HG03103 (cell line): ENCODE results near the gene PTPRF.
"Not testable (repeated sequence)": the region's sequence is repeated elsewhere in the genome, so short reads cannot be mapped to it uniquely, and the experiment has no call there.

Experiments
- ATAC-seq: cut with Tn5 transposase; IDR thresholded peaks from one replicate; pipeline ENCODE4 v1.9.1; 2021; ENCODE audit warnings: low read depth; ENCODE audit not compliant: unreplicated experiment

PTPRF gene

DNA sequence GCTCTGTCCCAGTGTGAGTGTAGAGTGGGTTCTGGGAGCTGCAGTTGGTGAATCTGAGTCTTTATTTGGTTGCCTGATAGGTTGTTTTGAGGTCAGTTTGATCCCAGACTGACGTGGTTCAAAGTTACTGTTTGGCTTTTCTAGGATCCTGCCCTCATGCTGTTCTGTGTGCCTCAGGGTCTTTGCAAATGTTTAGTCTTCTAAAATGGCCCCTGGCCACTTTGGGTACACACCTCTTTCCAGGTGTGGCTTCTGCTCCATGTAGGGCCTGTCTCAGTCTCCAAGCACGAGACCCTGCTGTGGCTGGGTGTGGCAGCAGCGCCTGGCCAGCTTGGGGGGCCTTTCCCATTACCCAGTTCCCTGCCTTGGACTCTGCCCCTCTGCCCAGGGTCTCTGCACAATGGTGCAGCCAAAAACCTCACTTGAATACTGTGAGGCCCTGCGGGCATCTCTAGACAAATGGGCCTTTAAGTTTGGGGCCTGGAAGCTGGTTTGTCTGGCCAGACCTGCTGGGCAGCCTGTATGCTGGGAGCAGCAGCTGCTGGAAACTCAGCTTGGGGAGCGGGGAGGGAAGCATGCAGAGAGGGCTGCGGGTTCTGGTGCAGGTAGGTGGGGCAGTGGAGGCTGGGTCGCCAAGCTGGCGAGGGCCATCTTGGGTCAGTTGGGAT, 5.6 kb downstream of the PTPRF start:
- ATAC-seq: no peak

DNA sequence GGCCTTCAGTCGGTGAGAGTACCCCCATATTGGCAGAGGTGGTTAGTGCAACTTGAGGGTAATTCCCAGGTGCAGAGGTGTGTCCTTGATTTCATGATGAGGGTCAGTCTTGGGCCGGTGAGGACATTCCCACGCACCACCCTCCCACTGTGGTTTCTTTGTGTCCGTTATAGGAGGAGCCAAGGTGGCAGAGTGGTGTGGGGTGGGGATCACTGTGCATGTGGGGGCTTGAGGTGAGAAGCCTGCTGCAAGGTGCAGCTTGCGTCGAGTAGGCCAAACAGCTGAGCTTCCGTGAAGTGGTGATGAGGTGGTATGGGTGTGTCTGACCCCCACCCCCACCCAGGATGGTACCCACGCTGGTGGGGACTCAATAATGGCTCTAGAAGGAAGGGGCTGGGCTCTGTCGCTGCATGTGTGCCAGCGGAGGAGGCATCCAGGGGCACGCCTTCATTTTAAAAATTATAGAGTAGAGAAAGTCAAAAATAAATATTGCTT, 6.2 kb downstream of the PTPRF start:
- ATAC-seq: no peak

DNA sequence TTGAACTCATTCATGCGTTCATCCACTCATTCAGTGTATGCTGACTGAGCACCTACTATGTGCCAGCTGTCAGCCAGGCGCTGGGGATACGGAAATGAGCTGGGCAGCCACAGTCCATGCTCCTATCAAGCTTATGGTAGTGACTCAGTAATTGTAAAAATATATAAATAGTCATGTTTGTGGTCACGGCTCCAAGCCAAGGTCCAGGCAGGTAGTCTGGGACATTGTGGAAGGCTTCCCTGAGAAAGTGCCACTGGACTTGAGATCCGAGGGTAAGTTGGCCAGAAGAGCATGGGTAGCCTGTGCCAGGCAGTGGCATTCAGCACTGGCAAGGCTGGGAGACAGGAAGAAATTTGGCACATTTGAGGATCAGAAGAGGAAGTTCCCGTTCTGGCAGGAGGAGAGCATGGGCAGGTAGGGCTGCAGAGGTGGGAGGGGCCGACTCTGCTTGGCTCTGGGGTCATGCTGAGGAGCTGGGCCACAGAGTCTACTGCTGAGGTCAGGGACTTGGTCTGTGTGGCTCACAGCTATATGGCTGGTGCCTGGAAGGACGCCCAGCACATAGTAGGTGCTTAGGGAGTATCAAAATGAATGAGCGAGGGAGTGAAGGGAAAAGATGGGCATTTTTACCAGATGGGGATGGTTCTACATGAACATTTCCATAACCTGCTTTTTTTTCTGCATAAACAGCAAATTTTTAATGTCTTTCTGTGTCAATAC, 6.9 kb downstream of the PTPRF start:
- no peak for ATAC-seq

DNA sequence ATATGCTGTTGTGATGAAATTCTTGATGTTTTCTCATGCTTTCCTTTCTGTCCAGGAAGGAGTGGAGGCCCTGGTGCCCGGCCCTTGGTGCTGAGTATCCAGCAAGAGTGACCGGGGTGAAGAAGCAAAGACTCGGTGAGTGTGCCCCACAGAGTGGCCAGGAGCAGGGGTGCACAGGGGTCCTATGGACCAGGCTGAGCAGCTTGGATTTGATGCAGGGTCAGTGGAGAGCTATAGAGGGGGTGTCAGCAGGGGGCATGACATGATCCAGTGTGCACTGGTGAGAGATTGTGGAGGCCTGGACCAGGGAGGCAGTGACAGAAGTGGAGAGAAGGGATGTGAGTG, 7.4 kb downstream of the PTPRF start:
- ATAC-seq: no peak

DNA sequence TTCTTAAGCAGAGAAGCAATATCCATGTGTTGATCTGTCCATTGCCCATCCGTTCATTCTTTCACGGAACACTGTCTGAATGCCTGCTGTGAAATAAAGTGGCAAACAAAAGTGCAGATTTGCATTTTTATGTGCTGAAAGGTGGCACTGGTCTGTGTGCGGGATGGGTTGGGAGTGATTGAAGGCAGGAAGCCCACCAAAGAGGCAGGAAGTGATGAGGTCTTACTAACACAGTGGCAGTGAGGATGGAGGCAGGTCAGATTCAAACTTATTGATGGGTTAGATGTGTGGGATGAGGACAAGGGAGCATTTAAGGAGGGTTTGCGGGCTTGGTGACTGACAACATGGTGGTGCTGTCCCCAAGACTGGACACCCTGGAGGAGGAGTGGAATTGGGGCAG, 8.3 kb downstream of the PTPRF start:
- no peak for ATAC-seq

DNA sequence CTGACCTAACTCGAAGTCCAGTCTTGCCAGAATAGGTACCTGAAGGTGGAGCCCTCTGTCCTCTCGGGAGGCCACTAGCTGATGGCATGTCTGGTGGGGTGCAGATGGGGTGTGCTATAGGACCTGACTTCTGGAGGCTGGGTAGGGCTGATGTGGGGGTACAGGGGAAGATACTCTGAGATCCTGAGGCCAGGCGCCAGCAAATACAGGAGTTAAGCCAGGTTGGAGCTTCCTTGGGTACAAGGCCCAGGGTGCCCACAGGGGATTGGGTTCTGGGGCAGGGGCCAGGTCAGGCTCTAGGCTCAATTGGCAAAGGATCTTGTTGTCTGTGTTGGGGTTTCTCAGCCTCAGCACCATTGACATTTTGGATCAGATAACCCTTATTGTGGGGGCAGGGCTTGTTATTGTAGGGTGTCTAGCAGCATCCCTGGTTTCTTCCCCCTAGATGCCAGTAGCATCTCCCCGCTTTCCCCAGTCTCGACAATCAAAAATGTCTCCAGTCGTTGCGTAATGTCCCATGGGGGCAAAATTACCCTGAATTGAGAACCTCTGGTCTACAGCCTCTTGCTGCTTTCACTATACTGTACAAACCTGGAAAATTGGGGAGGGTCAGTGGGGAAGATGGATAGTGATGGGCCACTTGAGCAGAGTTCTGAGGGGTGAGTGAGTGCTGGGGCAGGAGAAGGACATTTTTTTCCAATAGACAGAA, 9.2 kb downstream of the PTPRF start:
- no peak for ATAC-seq

DNA sequence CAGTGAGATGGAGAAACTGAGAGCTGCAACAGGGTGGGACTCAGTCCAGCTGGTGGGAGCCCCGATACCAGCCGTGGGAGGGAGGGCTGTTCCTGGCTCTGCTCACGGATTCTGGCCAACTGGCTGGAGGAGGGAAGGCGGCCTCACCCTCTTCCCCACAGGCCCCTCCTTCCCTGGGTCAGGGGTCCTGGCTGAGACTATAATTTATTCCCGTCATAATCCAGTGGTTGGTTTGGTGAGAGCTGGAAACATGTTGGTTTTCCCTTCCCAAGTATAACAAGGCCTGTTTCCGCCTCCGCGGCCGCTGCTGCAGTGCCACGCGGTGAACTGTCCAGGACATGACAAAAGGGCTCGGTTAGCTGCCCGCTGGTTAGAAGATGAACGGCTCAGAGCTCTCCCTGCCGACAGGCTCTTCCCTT, 10.0 kb downstream of the PTPRF start:
- ATAC-seq: no peak

DNA sequence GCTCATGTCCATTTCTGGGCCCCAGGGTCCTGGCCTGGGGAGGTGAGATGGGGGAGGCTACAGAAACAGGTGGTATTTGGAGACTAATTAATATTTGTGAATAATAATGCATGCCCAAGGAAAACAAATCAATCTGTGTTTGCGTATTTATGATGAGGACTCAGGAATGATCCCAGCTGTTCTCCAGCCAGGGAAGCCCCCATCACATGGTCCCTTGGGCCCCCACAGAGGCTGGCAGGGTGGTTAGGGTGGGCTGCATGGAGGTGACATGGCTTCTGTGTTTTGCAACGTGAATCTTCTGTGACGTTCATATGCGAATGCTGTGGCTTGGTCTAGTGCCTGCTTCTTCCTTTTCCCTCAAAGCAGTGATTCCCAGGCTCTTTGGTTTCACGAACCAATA, 10.5 kb downstream of the PTPRF start:
- no peak for ATAC-seq

DNA sequence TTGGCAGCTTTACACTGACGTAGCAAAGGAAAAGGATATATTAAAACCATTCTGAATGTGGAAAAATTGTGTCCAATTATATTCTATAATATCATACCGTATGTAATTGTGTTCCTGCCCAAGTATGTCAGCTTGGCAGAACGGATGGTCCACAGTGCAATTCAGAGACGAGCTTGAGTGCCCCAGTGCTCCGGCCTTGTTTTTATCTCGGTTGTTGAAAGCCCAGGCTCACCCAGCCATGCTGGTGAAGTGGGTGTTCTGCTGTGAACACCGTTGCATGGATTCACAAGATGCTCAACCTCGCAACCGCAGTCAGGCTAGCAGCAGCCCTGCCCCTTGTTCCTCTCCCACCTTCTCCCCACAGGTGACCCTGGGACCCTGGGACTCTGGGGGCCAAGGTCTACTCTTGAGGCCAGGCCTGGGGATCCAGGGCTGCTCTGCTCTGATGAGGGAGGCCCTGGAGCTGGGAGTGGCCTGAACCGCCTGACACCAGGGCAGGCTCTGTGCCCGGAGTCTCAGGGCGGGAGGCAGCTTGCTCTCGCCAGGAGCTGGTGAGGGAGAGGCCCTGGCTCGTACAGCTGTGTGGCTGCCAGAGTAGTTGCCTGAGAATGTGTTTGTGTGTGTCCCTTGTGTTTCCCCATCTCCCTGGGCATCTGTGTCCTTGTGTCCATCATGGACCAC, 11.2 kb downstream of the PTPRF start:
- no peak for ATAC-seq

DNA sequence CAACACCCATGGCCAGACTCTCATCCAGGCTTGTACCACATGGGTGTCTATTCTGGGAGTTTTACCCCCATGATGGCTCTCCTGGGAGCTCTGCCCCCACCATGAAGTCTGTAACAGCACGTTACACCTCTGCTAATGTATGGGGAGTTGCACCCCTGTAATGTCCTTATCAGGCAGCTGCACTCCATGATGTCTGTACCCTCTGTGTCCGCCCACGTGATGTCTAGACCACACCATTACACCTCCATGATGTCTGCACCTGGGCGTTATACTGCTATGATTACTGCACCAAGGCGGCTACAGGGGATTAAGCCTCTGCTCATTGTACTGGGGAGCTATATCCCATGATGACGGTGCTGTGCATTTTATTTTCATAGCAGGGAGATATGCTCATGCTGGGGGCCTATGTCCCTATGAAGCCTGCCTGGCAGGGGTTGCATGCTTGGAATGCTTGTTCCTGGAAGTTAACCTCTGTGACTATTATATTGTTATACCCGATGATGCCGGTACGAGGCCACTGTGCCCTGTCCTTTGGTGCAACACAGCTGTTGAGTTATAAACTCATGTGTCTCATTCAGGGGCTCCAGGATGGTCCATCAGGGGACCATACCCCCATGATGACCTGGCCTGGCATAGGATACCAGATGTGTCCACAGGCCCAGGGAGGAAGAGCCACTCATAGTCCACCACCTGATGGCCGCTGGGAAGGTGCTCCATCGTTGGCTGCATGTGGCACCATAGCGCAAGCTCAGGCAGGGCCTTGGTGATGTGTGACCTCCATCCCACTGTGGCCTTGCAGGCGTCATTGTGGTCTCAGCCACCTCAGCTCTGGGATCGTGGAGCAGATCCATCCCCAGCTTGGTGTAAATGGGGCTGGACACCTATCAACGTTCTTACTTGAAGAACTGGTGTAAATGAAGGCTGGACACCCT, 12.1 kb downstream of the PTPRF start:
- ATAC-seq: no peak

DNA sequence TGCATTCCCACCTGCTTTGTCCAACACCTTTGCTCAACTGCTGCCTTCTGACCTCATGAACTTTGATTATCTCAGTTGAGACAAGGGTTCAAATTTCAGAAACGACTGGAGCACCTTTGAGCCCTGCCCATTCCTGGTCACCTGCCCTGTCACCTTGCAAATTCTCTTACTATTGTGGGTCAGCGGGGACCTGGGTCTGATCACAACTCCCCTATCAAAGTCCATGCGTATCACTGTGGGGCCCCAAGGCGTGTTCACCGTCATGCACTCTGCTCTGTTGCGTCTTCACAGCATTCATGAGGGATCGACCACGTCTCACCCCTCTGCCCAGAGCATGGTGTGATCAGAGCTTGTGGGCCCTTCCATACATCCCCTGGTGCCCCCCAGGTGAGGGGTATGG, 12.9 kb downstream of the PTPRF start:
- no peak for ATAC-seq

DNA sequence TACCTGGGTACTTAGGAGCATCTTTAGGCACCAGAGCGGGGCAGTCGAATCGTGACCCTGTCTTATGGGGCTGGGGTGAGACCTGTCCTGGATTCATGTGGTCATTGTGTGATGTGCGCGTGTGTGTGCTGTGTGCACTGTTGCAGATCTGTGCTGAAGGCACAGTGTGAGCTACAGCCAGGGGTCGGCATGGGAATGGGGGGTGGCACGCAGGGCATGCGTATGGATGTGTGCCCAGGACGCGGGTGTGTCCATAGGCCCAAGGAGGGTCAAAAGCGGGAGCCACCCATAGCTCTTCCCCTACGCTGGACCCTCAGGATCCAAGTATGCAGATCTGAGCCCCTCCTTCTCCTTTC, 14.6 kb downstream of the PTPRF start:
- ATAC-seq: no peak

DNA sequence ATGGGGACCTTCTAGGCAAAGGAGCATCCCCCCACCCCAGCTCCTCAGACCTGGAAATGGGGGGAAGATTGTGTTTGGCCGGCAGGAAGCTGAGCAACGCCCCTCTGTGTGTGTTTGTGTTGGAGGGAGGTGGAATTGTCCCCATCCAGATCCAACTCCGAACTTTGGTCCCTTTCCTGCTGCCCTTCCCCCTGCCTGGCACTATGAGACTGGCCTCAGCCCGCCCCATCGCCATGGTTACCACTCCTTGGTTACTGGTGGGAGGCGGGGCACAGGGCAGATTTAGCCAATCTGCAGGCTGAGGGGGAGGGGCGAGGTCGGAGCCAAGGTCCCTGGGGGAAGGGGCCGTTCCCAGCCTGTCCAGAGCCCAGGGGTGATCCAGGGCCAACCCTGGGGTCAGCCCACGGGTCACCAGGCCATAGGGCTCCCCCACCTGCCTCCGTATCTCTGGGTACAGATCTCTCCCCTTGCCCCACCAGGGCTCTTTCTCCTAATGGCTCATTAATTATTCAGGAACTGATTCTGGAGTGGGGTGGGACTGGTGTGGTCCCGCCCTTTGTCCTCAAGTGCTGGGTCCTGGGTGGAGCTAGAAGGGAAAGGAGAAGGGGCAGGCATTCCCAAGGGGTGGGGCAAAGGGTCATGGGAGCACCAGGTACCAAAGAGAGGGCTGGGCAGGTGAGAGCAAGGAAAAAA, 15.2 kb downstream of the PTPRF start:
- ATAC-seq: no peak

DNA sequence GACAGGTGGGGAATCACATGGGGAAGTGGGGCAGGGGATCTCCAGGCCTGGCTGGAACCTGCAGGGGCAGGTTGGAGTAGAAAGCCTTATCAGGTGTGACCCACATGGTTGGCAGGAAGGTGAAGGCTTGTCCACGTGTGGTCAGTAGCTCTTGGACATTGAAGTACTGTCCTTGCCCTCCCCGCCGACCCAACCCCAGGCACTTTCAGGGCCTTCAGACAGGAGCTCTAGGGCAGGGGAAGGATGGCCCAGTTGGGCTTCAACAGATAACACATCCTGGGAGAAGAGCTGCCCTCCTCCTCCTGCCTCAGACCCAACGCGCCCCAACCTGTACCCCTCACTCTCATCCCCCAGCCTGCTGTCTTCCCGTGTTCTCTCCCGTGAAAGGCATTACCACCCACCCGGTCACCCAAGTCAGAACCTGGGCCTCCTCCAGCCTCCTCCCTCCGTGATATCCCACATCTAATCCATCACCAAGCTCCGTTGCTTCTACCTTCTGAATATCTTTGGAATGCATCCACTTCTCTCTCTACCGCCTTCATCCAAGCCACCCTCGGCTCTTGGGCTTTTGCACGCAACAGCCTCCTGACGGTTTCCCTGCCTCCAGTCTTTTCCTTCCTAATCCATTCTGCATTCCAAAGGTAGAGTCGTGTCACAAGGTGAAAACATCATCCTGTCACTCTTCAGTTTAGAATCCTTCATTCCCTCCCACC, 15.9 kb downstream of the PTPRF start:
- no peak for ATAC-seq

DNA sequence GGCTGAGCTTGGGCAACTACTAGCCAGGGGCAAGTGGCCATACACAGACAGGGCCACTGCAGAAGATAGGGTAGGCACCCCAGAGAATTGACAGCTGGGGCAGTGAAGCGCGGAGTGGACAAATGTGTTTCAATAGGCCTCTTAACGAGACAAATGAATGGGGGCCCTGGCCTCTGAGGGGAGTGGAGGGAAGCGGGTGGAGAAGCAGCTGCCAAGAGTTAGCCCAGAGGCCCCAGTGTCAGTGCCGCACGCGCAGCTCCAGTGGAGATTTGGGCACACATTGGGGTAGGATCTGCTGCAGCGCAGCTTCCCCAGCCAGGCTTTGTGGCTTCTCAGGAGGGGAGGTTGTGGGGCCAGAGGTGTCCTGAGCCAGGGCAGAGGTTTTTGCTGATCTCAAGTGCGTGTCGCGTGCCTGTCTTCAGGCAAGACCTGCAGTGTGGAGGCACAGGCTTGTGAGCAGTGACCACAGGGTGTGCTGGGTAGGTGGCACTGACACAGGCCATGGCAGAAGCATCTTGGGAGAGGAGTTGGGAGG, 16.9 kb downstream of the PTPRF start:
- no peak for ATAC-seq

DNA sequence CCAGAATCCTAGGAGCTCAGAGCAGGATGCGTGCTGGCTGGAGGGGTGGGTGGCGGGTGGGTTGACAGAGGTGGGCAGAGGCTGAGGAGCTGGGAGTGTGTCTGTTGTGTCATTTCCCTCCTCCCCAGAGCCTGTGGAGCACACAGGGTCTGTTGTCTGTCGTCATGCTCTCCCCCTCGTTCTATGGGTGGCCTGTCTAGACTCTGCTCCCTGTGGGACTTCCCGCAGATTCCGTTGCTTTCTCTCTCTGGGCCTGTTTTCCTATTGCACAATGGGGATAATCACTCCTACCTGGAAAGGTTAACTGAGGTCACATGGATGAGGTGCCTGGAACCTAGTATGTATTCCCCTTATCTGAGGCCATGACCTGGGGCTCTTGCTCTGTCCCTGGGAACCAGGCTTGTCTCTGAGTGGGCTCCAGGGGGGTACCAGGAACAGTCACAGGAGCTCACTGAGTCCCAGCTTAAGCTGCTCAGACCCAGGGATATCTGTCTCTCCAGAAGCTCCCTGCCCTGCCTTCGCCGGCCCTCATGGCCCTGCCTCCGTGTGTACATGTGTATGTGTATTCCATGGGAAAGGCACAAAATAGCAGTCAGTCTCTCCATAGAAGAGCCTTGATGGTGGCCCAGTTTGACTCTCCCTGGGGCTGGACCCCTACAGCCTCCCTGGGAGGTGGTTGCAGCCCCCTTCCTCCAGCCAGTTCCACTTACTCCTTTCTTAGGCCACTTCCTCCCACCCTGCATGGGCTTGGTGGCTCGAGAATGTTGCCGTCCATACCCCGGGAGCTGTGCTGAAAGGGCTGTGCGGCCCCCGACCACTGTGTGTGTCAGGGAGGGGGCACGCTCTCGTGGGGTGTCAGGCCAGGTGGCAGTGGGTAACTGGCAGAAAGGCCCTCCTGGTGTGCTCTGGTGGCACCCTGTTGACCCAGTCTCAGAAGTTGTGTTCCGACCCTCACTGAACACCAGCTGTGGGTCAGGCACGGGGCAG, 17.9 kb downstream of the PTPRF start:
- ATAC-seq: no peak

DNA sequence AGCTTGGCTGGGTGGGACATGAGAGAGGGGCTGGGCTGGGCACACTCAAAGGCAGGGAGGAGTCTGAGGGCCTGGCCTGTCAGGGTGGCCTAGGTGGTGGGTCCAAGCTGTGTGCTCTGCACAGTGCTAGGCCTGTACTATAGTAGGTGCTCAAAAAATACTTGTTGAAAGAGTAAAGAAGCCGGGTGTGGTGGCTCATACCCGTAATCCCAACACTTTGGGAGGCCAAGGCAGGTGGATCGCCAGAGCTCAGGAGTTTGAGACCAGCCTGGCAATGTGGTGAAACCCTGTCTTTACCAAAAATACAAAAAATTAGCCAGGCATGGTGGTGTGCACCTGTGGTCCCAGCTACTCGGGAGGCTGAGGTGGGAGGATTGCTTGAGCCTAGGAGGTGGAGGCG, 18.7 kb downstream of the PTPRF start:
- ATAC-seq: not testable (repeated sequence)
